ENCODE data around the gene PUS7. TPM values are rescaled to one million over a fixed set of nuclear protein-coding genes. Genes with fewer than 3 reads are reported as not detected.
"Not testable (repeated sequence)": the region's sequence is repeated elsewhere in the genome, so short reads cannot be mapped to it uniquely, and the experiment has no call there.

Gene PUS7
- total and polyA plus RNA-seq, 2 of the 8 experiments (the other 6 are each of a cell fraction or from before 2014, with no cell fraction given): 18.9 to 65.2 TPM

- TF ChIP-seq RAD21 (IDR thresholded peaks at IDR 0.05 in 1 of 2, conservative IDR thresholded peaks at IDR 0.05 in 1 of 2; ENCODE audit: low read depth in 2 of 2, low read length in 2 of 2): no peak
- TF ChIP-seq BACH1 (IDR thresholded peaks at IDR 0.05; ENCODE audit: low read length): no peak
- no peak for TF ChIP-seq TBP (IDR thresholded peaks at IDR 0.05; ENCODE audit: low read depth, low read length)
Measured at GRCh38 chr7:105452085-105452484, 70.0 kb downstream of the PUS7 start (continued).

- not testable (repeated sequence) for H3K4ac ChIP-seq (replicated peaks; ENCODE audit: insufficient read length, low read depth, low read length); H2BK12ac ChIP-seq (ENCODE audit: low read depth, low read length); H3K23me2 ChIP-seq (ENCODE audit: low read depth, low read length); DNase-seq (ENCODE audit: low read depth in 1 of 2, low spot score in 2 of 2); H3K18ac ChIP-seq (ENCODE audit: extremely low read depth, low read length); H4K91ac ChIP-seq (replicated peaks; ENCODE audit: insufficient read length, low read length); H3K4me3 ChIP-seq (ENCODE audit: extremely low read depth in 1 of 4, insufficient read depth in 2 of 4, low read depth in 3 of 4, low read length in 4 of 4); H4K8ac ChIP-seq (ENCODE audit: extremely low read depth, insufficient read depth, low read length); H2BK5ac ChIP-seq (ENCODE audit: low read depth, low read length); H3K4me1 ChIP-seq (replicated peaks in 1 of 4; ENCODE audit: control insufficient read depth in 3 of 4, insufficient read depth in 4 of 4, low read length in 3 of 4); H3K23ac ChIP-seq (ENCODE audit: insufficient read length); H3K9me3 ChIP-seq (ENCODE audit: insufficient read depth in 2 of 2, low read depth in 1 of 2, low read length in 1 of 2); H3K36me3 ChIP-seq (ENCODE audit: control insufficient read depth in 2 of 4, insufficient read depth in 4 of 4, low read length in 3 of 4); H2AK5ac ChIP-seq (ENCODE audit: low read depth, low read length); H3K14ac ChIP-seq (ENCODE audit: insufficient read length); H4K20me1 ChIP-seq (replicated peaks in 1 of 2; ENCODE audit: control insufficient read depth in 1 of 2, insufficient read depth in 2 of 2, low read length in 2 of 2); H2BK120ac ChIP-seq (replicated peaks; ENCODE audit: low read depth, low read length); H2BK15ac ChIP-seq (ENCODE audit: low read length); H3K9ac ChIP-seq (replicated peaks in 1 of 4; ENCODE audit: extremely low read depth in 1 of 4, low read depth in 3 of 4, low read length in 3 of 4); H2BK20ac ChIP-seq (ENCODE audit: low read length); H3K27ac ChIP-seq (ENCODE audit: low read depth, low read length); H3K56ac ChIP-seq (replicated peaks; ENCODE audit: insufficient read length, low read depth, low read length); H2AFZ ChIP-seq (ENCODE audit: low read length); H3K79me2 ChIP-seq (ENCODE audit: control insufficient read depth in 1 of 2, insufficient read depth in 2 of 2, low read length in 2 of 2); H3K79me1 ChIP-seq (ENCODE audit: low read depth, low read length); H4K5ac ChIP-seq (ENCODE audit: insufficient read length, low read depth, low read length); H3K4me2 ChIP-seq (ENCODE audit: insufficient read depth in 1 of 2, low read depth in 2 of 2, low read length in 2 of 2); FAIRE-seq; H3K27me3 ChIP-seq (replicated peaks in 1 of 4; ENCODE audit: control insufficient read depth in 3 of 4, extremely low read depth in 1 of 4, insufficient read depth in 3 of 4, low read length in 3 of 4)
- ChIA-PET CTCF (ENCODE audit: partially characterized antibody) (interaction anchor here (0.9 to 1.9 kb wide), 3 partner anchors 9 to 131 kb away, joined by 3 to 6 read pairs (median 3); partner anchors contain the start of gene EFCAB10), POLR2A (ENCODE audit: partially characterized antibody) (interaction anchor here (1.2 kb wide), 1 partner anchor 9 kb away, joined by 5 read pairs; no protein-coding TSS in a partner anchor)
- WGBS, 2 experiments (ENCODE audit: extremely low coverage in 1 of 2, insufficient coverage in 1 of 2, insufficient read length in 1 of 2, insufficient replicate concordance in 2 of 2, low coverage in 1 of 2, low lambda C conversion rate in 2 of 2, missing lambda C conversion rate in 1 of 2): 80% methylated on average over 5 of the region's 5 CpGs; no CpG with 5 or more reads in 1 of the 2 experiments
Measured at GRCh38 chr7:105450870-105451269, 71.2 kb downstream of the PUS7 start.
